Endothelial cell (in vitro differentiated cells): Measurements from ENCODE around the gene FAM234B. TPM values are rescaled to one million over a fixed set of nuclear protein-coding genes. Genes with fewer than 3 reads are reported as not detected.

Experiments
- DNase-seq: peaks from one replicate; pipeline ENCODE4 v3.0.0; 2021; ENCODE audit warnings: low spot score
- H3K27ac Mint-ChIP-seq: one replicate; pipeline ENCODE4 v1.8.0; 2021; ENCODE audit warnings: mixed read lengths, inconsistent platforms; ENCODE audit not compliant: unreplicated experiment
- H3K27me3 Mint-ChIP-seq: one replicate; pipeline ENCODE4 v1.8.0; 2021; ENCODE audit warnings: mild to moderate bottlenecking, moderate library complexity, mixed read lengths, inconsistent platforms; ENCODE audit not compliant: unreplicated experiment
- H3K36me3 Mint-ChIP-seq: one replicate; pipeline ENCODE4 v1.8.0; 2021; ENCODE audit warnings: mild to moderate bottlenecking, low read depth, mixed read lengths, inconsistent platforms; ENCODE audit not compliant: unreplicated experiment
- H3K4me1 Mint-ChIP-seq: one replicate; pipeline ENCODE4 v1.8.0; 2021; ENCODE audit warnings: mild to moderate bottlenecking, mixed read lengths, inconsistent platforms; ENCODE audit not compliant: unreplicated experiment
- H3K4me3 Mint-ChIP-seq: one replicate; pipeline ENCODE4 v1.8.0; 2021; ENCODE audit warnings: mild to moderate bottlenecking, mixed read lengths, inconsistent platforms; ENCODE audit not compliant: unreplicated experiment
- H3K9me3 Mint-ChIP-seq: one replicate; pipeline ENCODE4 v1.8.0; 2021; ENCODE audit warnings: mixed read lengths, inconsistent platforms; ENCODE audit not compliant: unreplicated experiment
- total RNA-seq: library from RNA; stranded (reverse); fragmentation: NEBNext Ultra II Directional; extraction: Animal tissue kit (Norgen Biotek cat#: 25700); gene quantifications from one replicate; pipeline ENCODE4 v1.2.1, GENCODE V29; 2021; ENCODE audit not compliant: unreplicated experiment
- TF ChIP-seq, protein P1 (sequence below): fragments of 200-600 bp; sonication (generic); IDR thresholded peaks from one replicate; pipeline ENCODE4 v1.5.0; 2021; ENCODE audit warnings: antibody characterized with exemption; ENCODE audit not compliant: unreplicated experiment

FAM234B gene
- total RNA-seq, 1 donor from 2014 or later, result 36.3 TPM

GRCh38 chr12:13000925-13001774 lies 43.0 kb upstream of the FAM234B start:
- DNase-seq, result peak; percentile 59
- H3K4me3 Mint-ChIP-seq, result peak overlapping the region; percentile 97
- H3K4me1 Mint-ChIP-seq, result peaks cover 43% of the 10 kb centered on the region
- no peaks in the 10 kb centered on the region for H3K9me3 Mint-ChIP-seq
- H3K27me3 Mint-ChIP-seq, result peaks cover 17% of the 10 kb centered on the region
- peak overlapping the region; percentile 99 for H3K27ac Mint-ChIP-seq
- TF ChIP-seq, protein P1, sequence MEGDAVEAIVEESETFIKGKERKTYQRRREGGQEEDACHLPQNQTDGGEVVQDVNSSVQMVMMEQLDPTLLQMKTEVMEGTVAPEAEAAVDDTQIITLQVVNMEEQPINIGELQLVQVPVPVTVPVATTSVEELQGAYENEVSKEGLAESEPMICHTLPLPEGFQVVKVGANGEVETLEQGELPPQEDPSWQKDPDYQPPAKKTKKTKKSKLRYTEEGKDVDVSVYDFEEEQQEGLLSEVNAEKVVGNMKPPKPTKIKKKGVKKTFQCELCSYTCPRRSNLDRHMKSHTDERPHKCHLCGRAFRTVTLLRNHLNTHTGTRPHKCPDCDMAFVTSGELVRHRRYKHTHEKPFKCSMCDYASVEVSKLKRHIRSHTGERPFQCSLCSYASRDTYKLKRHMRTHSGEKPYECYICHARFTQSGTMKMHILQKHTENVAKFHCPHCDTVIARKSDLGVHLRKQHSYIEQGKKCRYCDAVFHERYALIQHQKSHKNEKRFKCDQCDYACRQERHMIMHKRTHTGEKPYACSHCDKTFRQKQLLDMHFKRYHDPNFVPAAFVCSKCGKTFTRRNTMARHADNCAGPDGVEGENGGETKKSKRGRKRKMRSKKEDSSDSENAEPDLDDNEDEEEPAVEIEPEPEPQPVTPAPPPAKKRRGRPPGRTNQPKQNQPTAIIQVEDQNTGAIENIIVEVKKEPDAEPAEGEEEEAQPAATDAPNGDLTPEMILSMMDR, result no peak
- H3K36me3 Mint-ChIP-seq, result peaks cover 9% of the 10 kb centered on the region

GRCh38 chr12:13001775-13002040 lies 42.5 kb upstream of the FAM234B start:
- Mint-ChIP-seq H3K27ac (peak overlapping the region; percentile 79), H3K4me3 (peak overlapping the region; percentile 92), H3K4me1 (peaks cover 43% of the 10 kb centered on the region), H3K27me3 (peaks cover 17% of the 10 kb centered on the region), H3K36me3 (peaks cover 9% of the 10 kb centered on the region), H3K9me3 (no peaks in the 10 kb centered on the region)
- TF ChIP-seq, protein P1, result no peak
- no peak for DNase-seq

DNA sequence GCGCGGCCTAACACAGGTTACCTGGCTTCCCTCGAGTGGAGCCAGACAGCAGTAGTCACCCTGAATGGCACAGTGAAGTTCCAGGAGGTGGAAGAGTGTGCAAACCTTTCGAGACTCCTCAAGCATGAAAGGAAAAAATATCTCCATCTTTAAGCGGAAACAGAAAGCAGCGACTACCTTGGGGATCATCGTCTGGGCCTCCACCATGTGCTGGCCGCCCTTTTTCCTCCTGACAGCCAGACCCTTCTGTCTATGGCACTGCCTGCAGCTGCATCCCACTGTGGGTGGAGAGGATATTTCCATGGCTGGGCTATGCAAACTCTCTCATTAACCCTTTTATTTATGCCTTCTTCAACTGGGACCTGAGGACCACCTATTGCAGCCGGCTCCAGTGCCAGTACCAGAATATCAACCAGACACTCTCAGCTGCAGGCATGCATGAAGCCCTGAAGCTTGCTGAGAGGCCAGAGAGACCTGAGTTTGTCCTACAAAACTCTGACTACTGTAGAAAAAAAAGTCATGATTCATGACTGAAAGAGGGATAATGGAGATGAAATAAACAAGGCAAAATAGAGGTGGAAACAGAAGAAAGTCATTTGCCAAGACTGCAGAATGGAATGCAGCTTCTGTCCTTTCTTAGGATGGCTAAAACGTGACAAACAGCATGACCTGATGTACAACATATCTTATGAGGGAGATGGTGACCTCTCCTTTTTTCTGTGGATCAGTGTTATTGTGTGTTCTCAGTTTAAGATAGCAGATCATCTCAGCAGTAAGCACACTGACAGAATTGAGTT lies 41.7 kb upstream of the FAM234B start:
- TF ChIP-seq, protein P1, result no peak
- DNase-seq, result no peak
- Mint-ChIP-seq H3K4me3 (peak overlapping the region; percentile 92), H3K4me1 (peaks cover 37% of the 10 kb centered on the region), H3K36me3 (peaks cover 9% of the 10 kb centered on the region), H3K27ac (no peak overlapping the region), H3K9me3 (no peaks in the 10 kb centered on the region), H3K27me3 (peaks cover 17% of the 10 kb centered on the region)

DNA sequence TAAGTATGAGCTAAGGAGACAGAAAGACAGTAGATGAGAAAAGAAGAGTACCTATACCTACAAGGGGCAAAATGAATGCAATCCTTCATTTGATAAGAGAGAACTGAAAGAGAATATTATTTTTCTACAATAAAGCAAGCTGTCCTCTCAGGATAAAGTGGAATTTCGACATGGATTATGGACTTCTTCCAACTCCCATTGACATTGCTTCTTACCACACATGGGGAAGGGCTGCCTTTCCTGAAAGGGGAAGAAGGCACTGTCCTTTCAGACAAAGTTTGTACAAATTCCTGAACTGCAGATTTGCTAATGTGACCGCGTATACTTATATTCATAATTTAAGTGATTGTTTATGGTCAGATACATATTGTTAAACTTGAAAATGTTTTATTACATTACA lies 39.8 kb upstream of the FAM234B start:
- Mint-ChIP-seq H3K36me3 (peaks cover 9% of the 10 kb centered on the region), H3K4me1 (peaks cover 21% of the 10 kb centered on the region), H3K9me3 (no peaks in the 10 kb centered on the region), H3K4me3 (no peak overlapping the region), H3K27me3 (peaks cover 15% of the 10 kb centered on the region), H3K27ac (no peak overlapping the region)
- no peak for DNase-seq
- TF ChIP-seq, protein P1, result no peak

GRCh38 chr12:13004986-13005385 lies 39.2 kb upstream of the FAM234B start:
- no peak overlapping the region for H3K27ac Mint-ChIP-seq
- H3K36me3 Mint-ChIP-seq, result peaks cover 9% of the 10 kb centered on the region
- peaks cover 13% of the 10 kb centered on the region for H3K27me3 Mint-ChIP-seq
- no peak for DNase-seq
- H3K4me3 Mint-ChIP-seq, result no peak overlapping the region
- no peaks in the 10 kb centered on the region for H3K9me3 Mint-ChIP-seq
- H3K4me1 Mint-ChIP-seq, result peaks cover 20% of the 10 kb centered on the region
- TF ChIP-seq, protein P1, result no peak
